IPS DF 4.7 (cell line): ENCODE data around the gene DCXR.

Experiments
- DNase-seq: peaks from one replicate; pipeline ENCODE4 v3.0.0-alpha.2; 2013; ENCODE audit warnings: low spot score; ENCODE audit errors: extremely low read depth

The DCXR gene

GRCh38 chr17:81998691-81999438 lies 38.6 kb downstream of the DCXR start:
- DNase-seq = no peak

GRCh38 chr17:81998212-81998611 lies 39.3 kb downstream of the DCXR start:
- no peak for DNase-seq

GRCh38 chr17:81996757-81997441 lies 40.6 kb downstream of the DCXR start:
- no peak for DNase-seq

GRCh38 chr17:81996232-81996756 lies 41.2 kb downstream of the DCXR start:
- DNase-seq = no peak

GRCh38 chr17:81995463-81996231 lies 41.9 kb downstream of the DCXR start:
- no peak for DNase-seq

GRCh38 chr17:81994593-81995462 lies 42.7 kb downstream of the DCXR start:
- DNase-seq = no peak

- DNase-seq = no peak
These were observed 43.5 kb downstream of the DCXR start for GRCh38 chr17:81993729-81994592.

GRCh38 chr17:81992306-81993102 lies 45.0 kb downstream of the DCXR start:
- DNase-seq = no peak

GRCh38 chr17:81991684-81992305 lies 45.7 kb downstream of the DCXR start:
- DNase-seq = no peak

- no peak for DNase-seq
These were observed 46.4 kb downstream of the DCXR start for GRCh38 chr17:81990836-81991683.

- no peak for DNase-seq
These were observed 50.2 kb downstream of the DCXR start for GRCh38 chr17:81987161-81987770.

GRCh38 chr17:81986606-81987005 lies 50.9 kb downstream of the DCXR start:
- no peak for DNase-seq
